HG02973 (cell line): ENCODE measurements around the gene CHD5.

ENCODE experiments used
- ATAC-seq: cut with Tn5 transposase; IDR thresholded peaks from one replicate; pipeline ENCODE4 v1.9.1; 2021; ENCODE audit warnings: moderate library complexity; ENCODE audit not compliant: unreplicated experiment

The CHD5 gene

GRCh38 chr1:6157132-6157527 is 23.0 kb downstream of the CHD5 start:
- ATAC-seq, result no peak

- no peak for ATAC-seq
Observed at GRCh38 chr1:6154525-6155319, 25.4 kb downstream of the CHD5 start.

- ATAC-seq, result no peak
Observed at GRCh38 chr1:6152882-6153281, 27.2 kb downstream of the CHD5 start.

GRCh38 chr1:6152181-6152580 is 27.9 kb downstream of the CHD5 start:
- no peak for ATAC-seq

GRCh38 chr1:6151291-6151822 is 28.8 kb downstream of the CHD5 start:
- ATAC-seq, result no peak

- no peak for ATAC-seq
Observed at GRCh38 chr1:6150006-6150938, 29.8 kb downstream of the CHD5 start.

GRCh38 chr1:6149597-6149996 is 30.5 kb downstream of the CHD5 start:
- no peak for ATAC-seq

- ATAC-seq, result no peak
Observed at GRCh38 chr1:6148497-6149241, 31.5 kb downstream of the CHD5 start.

- no peak for ATAC-seq
Observed at GRCh38 chr1:6145864-6146410, 34.2 kb downstream of the CHD5 start.

- no peak for ATAC-seq
Observed at GRCh38 chr1:6145396-6145750, 34.7 kb downstream of the CHD5 start.

GRCh38 chr1:6144647-6145395 is 35.3 kb downstream of the CHD5 start:
- no peak for ATAC-seq

GRCh38 chr1:6144175-6144574 is 35.9 kb downstream of the CHD5 start:
- no peak for ATAC-seq

GRCh38 chr1:6143395-6143794 is 36.7 kb downstream of the CHD5 start:
- no peak for ATAC-seq

GRCh38 chr1:6142734-6143133 is 37.4 kb downstream of the CHD5 start:
- no peak for ATAC-seq

- ATAC-seq, result no peak
Observed at GRCh38 chr1:6142036-6142621, 38.0 kb downstream of the CHD5 start.

- ATAC-seq, result no peak
Observed at GRCh38 chr1:6141592-6141991, 38.5 kb downstream of the CHD5 start.

GRCh38 chr1:6140413-6140812 is 39.7 kb downstream of the CHD5 start:
- ATAC-seq, result no peak

- ATAC-seq, result no peak
Observed at GRCh38 chr1:6137758-6138157, 42.4 kb downstream of the CHD5 start.

GRCh38 chr1:6136516-6137220 is 43.5 kb downstream of the CHD5 start:
- no peak for ATAC-seq
